WTC11 (cell line): Measurements from ENCODE around the gene DMWD. TPM values are rescaled to one million over a fixed set of nuclear protein-coding genes. Genes with fewer than 3 reads are reported as not detected.

Experiments
- ATAC-seq: fragments of 200-7000 bp; cut with Tn5 transposase; 2 replicates; pipeline ENCODE4 v1.10.0; 2021; ENCODE audit warnings: mild to moderate bottlenecking, moderate library complexity
- CTCF ChIA-PET: fragments of 300-600 bp; sonication (Branson Sonifier 250); formaldehyde crosslinking; loops from one replicate; lab custom pipeline; 2021; ENCODE audit warnings: antibody characterized with exemption; lab: Charles Lee
- POLR2A ChIA-PET: fragments of 350-600 bp; sonication (Branson Sonifier 250); formaldehyde crosslinking; loops from one replicate; lab custom pipeline; 2021; ENCODE audit warnings: antibody characterized with exemption; lab: Charles Lee
- DNase-seq: peaks from one replicate; pipeline ENCODE4 v3.0.0; 2021; ENCODE audit warnings: low spot score
- H3K27ac Mint-ChIP-seq: 2 replicates; pipeline ENCODE4 v1.8.0; 2021; ENCODE audit warnings: mixed read lengths
- H3K27me3 Mint-ChIP-seq: 2 replicates; pipeline ENCODE4 v1.8.0; 2021; ENCODE audit warnings: low read depth, mild to moderate bottlenecking, moderate library complexity, mixed read lengths
- H3K36me3 Mint-ChIP-seq: 2 replicates; pipeline ENCODE4 v1.8.0; 2021; ENCODE audit warnings: mixed read lengths
- H3K4me1 Mint-ChIP-seq: 2 replicates; pipeline ENCODE4 v1.8.0; 2022; ENCODE audit warnings: mixed read lengths
- H3K4me3 Mint-ChIP-seq: 2 replicates; pipeline ENCODE4 v1.8.0; 2021; ENCODE audit warnings: mild to moderate bottlenecking, moderate library complexity, mixed read lengths
- H3K9me3 Mint-ChIP-seq: 2 replicates; pipeline ENCODE4 v1.8.0; 2021; ENCODE audit warnings: mixed read lengths
- CREM ChIP-seq: sonication (generic); formaldehyde crosslinking; IDR thresholded peaks from 2 replicates; pipeline ENCODE4 v1.8.1; 2022; ENCODE audit warnings: mild to moderate bottlenecking, missing genetic modification reagents, moderate library complexity
- GABPB1 ChIP-seq: sonication (generic); formaldehyde crosslinking; IDR thresholded peaks from 2 replicates; pipeline ENCODE4 v1.8.1; 2023; ENCODE audit warnings: mild to moderate bottlenecking, missing genetic modification reagents
- GTF2I ChIP-seq: fragments of 250-450 bp; sonication (Bioruptor Pico); conservative IDR thresholded peaks from 2 replicates; pipeline ENCODE4 v1.4.0; 2021; ENCODE audit warnings: mild to moderate bottlenecking
- HMGA2 ChIP-seq: fragments of 250-450 bp; sonication (Bioruptor Pico); IDR thresholded peaks from 2 replicates; pipeline ENCODE4 v1.4.0; 2021; ENCODE audit warnings: mild to moderate bottlenecking, moderate library complexity
- IRF2 ChIP-seq: sonication (generic); formaldehyde crosslinking; IDR thresholded peaks from 2 replicates; pipeline ENCODE4 v1.8.0; 2022; ENCODE audit warnings: low read depth, missing genetic modification reagents, borderline replicate concordance
- KAT7 ChIP-seq: sonication (generic); formaldehyde crosslinking; IDR thresholded peaks from 2 replicates; pipeline ENCODE4 v1.8.1; 2023; ENCODE audit warnings: missing genetic modification reagents, mild to moderate bottlenecking, borderline replicate concordance
- NFE2L1 ChIP-seq: sonication (generic); formaldehyde crosslinking; IDR thresholded peaks from 2 replicates; pipeline ENCODE4 v1.8.1; 2023; ENCODE audit warnings: missing genetic modification reagents
- NR1H2 ChIP-seq: sonication (generic); formaldehyde crosslinking; IDR thresholded peaks from 2 replicates; pipeline ENCODE4 v1.9.0; 2021; ENCODE audit warnings: mild to moderate bottlenecking, moderate library complexity, missing genetic modification reagents
- RELA ChIP-seq: sonication (generic); formaldehyde crosslinking; IDR thresholded peaks from 2 replicates; pipeline ENCODE4 v1.8.1; 2022; ENCODE audit warnings: missing genetic modification reagents, mild to moderate bottlenecking, borderline replicate concordance
- SP1 ChIP-seq: sonication (generic); formaldehyde crosslinking; conservative IDR thresholded peaks from 2 replicates; pipeline ENCODE4 v1.8.1; 2022; ENCODE audit warnings: missing genetic modification reagents
- STAT6 ChIP-seq: sonication (generic); formaldehyde crosslinking; conservative IDR thresholded peaks from 2 replicates; pipeline ENCODE4 v1.8.1; 2023; ENCODE audit warnings: mild to moderate bottlenecking, low read depth, missing genetic modification reagents, moderate library complexity
- TCF7 ChIP-seq: sonication (generic); formaldehyde crosslinking; IDR thresholded peaks from 2 replicates; pipeline ENCODE4 v1.8.0; 2022; ENCODE audit warnings: mild to moderate bottlenecking, low read depth, missing genetic modification reagents, moderate library complexity
- TEAD1 ChIP-seq: sonication (generic); formaldehyde crosslinking; IDR thresholded peaks from 2 replicates; pipeline ENCODE4 v1.8.0; 2022; ENCODE audit warnings: mild to moderate bottlenecking, missing genetic modification reagents
- ZBTB21 ChIP-seq: sonication (generic); formaldehyde crosslinking; IDR thresholded peaks from 2 replicates; pipeline ENCODE4 v1.8.1; 2023; ENCODE audit warnings: mild to moderate bottlenecking, missing genetic modification reagents, borderline replicate concordance
- ZNF219 ChIP-seq: sonication (generic); formaldehyde crosslinking; IDR thresholded peaks from 2 replicates; pipeline ENCODE4 v1.8.0; 2023; ENCODE audit warnings: missing genetic modification reagents, mild to moderate bottlenecking, borderline replicate concordance
- ZNF232 ChIP-seq: sonication (generic); formaldehyde crosslinking; IDR thresholded peaks from 2 replicates; pipeline ENCODE4 v1.8.0; 2022; ENCODE audit warnings: mild to moderate bottlenecking, missing genetic modification reagents
- ZNF416 ChIP-seq: fragments of 250-450 bp; sonication (Bioruptor Pico); IDR thresholded peaks from 2 replicates; pipeline ENCODE4 v1.9.0; 2021; ENCODE audit warnings: mild to moderate bottlenecking, inconsistent platforms
- total RNA-seq: library from RNA; stranded (reverse); gene quantifications from 3 replicates; pipeline ENCODE4 v1.2.3, GENCODE V29; 2021
- TF ChIP-seq, protein P1 (sequence below): sonication (generic); formaldehyde crosslinking; IDR thresholded peaks from 2 replicates; pipeline ENCODE4 v1.8.1; 2023; ENCODE audit warnings: mild to moderate bottlenecking, missing genetic modification reagents, borderline replicate concordance
- TF ChIP-seq, protein P2 (sequence below): sonication (generic); formaldehyde crosslinking; IDR thresholded peaks from 2 replicates; pipeline ENCODE4 v1.8.1; 2023; ENCODE audit warnings: mild to moderate bottlenecking, missing genetic modification reagents
- TF ChIP-seq, protein P3 (sequence below): sonication (generic); formaldehyde crosslinking; IDR thresholded peaks from 2 replicates; pipeline ENCODE4 v1.8.1; 2023; ENCODE audit warnings: mild to moderate bottlenecking, missing genetic modification reagents, moderate library complexity

Gene DMWD
- total RNA-seq, 1 experiment from 2014 or later: 60.7 TPM

DNA sequence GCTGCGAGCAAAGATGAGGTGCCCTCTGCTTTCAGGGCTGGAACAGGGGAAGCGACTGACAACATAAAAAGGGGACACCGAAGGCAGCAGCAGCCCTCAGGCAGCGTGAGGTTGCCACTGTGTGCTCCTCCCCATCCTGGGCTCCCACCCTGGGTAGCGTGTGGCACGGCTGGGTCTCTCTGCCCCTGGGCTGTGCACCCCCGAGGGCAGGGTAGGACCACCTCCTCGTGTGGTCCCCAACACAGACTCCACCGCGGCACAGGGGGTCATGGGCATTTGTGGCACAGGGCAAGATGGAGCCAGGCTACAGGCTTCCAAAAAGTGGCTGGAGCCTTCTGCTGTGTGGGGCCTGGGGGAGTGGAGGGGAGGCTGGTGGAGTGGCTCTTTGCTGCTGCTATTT is 28.9 kb upstream of the DMWD start:
- POLR2A ChIA-PET: no interaction called here
- peak overlapping the region; percentile 28; the same call in 1 of the 2 replicates for H3K27ac Mint-ChIP-seq

DNA sequence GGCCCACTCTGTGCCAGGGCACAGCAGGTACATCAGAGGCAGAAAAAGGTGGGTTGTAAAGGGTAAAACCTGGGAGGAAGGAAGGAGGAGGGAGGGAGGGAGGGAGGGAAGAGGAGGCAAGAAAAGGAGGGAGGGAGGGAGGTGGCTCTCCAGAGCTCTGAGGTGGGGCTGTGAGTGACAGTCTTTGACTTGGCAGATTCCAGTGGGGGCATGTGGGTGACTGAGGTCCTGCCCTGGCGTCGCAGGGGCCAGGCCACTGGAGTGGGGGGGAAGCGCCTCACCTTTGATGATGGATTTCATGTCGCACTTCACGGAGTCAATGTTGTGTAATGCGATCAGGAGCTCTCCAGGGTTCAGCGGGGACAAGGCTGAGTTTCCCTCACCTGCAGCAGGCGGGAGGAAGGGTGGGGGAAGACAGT is 28.5 kb upstream of the DMWD start:
- ChIA-PET CTCF (interaction anchor here (0.6 to 1.4 kb wide), 5 partner anchors 22 to 81 kb away, joined by 3 to 6 read pairs (median 4); partner anchors contain the start of genes FOXA3 and MYPOP), POLR2A (interaction anchor here (1.1 kb wide), 1 partner anchor 50 kb away, joined by 3 read pairs; no protein-coding TSS in a partner anchor)
- TF ChIP-seq ZNF219 (no peak), TCF7 (CRISPR knock-in tag) (no peak), NR1H2 (no peak), ZBTB21 (CRISPR knock-in tag) (no peak), STAT6 (CRISPR knock-in tag) (no peak), KAT7 (no peak), GABPB1 (CRISPR knock-in tag) (no peak), SP1 (CRISPR knock-in tag) (no peak), NFE2L1 (CRISPR knock-in tag) (no peak), HMGA2 (CRISPR knock-in tag) (no peak), TEAD1 (CRISPR knock-in tag) (no peak), IRF2 (CRISPR knock-in tag) (no peak), ZNF416 (CRISPR knock-in tag) (no peak), RELA (CRISPR knock-in tag) (no peak), ZNF232 (CRISPR knock-in tag) (no peak)
- TF ChIP-seq, protein P1, sequence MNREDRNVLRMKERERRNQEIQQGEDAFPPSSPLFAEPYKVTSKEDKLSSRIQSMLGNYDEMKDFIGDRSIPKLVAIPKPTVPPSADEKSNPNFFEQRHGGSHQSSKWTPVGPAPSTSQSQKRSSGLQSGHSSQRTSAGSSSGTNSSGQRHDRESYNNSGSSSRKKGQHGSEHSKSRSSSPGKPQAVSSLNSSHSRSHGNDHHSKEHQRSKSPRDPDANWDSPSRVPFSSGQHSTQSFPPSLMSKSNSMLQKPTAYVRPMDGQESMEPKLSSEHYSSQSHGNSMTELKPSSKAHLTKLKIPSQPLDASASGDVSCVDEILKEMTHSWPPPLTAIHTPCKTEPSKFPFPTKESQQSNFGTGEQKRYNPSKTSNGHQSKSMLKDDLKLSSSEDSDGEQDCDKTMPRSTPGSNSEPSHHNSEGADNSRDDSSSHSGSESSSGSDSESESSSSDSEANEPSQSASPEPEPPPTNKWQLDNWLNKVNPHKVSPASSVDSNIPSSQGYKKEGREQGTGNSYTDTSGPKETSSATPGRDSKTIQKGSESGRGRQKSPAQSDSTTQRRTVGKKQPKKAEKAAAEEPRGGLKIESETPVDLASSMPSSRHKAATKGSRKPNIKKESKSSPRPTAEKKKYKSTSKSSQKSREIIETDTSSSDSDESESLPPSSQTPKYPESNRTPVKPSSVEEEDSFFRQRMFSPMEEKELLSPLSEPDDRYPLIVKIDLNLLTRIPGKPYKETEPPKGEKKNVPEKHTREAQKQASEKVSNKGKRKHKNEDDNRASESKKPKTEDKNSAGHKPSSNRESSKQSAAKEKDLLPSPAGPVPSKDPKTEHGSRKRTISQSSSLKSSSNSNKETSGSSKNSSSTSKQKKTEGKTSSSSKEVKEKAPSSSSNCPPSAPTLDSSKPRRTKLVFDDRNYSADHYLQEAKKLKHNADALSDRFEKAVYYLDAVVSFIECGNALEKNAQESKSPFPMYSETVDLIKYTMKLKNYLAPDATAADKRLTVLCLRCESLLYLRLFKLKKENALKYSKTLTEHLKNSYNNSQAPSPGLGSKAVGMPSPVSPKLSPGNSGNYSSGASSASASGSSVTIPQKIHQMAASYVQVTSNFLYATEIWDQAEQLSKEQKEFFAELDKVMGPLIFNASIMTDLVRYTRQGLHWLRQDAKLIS (CRISPR knock-in tag): no peak
- ATAC-seq: no peak
- H3K27ac Mint-ChIP-seq: peak overlapping the region; percentile 28; the same call in 1 of the 2 replicates
- H3K27me3 Mint-ChIP-seq: no peaks in the 10 kb centered on the region
- no peak for DNase-seq
- H3K4me3 Mint-ChIP-seq: no peak overlapping the region
- H3K9me3 Mint-ChIP-seq: no peaks in the 10 kb centered on the region
- H3K36me3 Mint-ChIP-seq: peaks cover 40% of the 10 kb centered on the region
- peaks cover 25% of the 10 kb centered on the region for H3K4me1 Mint-ChIP-seq

More for the DNA sequence above, 28.9 kb upstream of the DMWD start:
- Mint-ChIP-seq H3K27me3 (no peaks in the 10 kb centered on the region), H3K4me3 (no peak overlapping the region), H3K4me1 (peaks cover 25% of the 10 kb centered on the region), H3K36me3 (peaks cover 45% of the 10 kb centered on the region), H3K9me3 (no peaks in the 10 kb centered on the region)
- no peak for ATAC-seq
- DNase-seq: no peak
- TF ChIP-seq, protein P2, sequence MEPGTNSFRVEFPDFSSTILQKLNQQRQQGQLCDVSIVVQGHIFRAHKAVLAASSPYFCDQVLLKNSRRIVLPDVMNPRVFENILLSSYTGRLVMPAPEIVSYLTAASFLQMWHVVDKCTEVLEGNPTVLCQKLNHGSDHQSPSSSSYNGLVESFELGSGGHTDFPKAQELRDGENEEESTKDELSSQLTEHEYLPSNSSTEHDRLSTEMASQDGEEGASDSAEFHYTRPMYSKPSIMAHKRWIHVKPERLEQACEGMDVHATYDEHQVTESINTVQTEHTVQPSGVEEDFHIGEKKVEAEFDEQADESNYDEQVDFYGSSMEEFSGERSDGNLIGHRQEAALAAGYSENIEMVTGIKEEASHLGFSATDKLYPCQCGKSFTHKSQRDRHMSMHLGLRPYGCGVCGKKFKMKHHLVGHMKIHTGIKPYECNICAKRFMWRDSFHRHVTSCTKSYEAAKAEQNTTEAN: no peak
- TF ChIP-seq, protein P3, sequence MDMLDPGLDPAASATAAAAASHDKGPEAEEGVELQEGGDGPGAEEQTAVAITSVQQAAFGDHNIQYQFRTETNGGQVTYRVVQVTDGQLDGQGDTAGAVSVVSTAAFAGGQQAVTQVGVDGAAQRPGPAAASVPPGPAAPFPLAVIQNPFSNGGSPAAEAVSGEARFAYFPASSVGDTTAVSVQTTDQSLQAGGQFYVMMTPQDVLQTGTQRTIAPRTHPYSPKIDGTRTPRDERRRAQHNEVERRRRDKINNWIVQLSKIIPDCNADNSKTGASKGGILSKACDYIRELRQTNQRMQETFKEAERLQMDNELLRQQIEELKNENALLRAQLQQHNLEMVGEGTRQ (CRISPR knock-in tag): no peak
- TF ChIP-seq TEAD1 (CRISPR knock-in tag) (no peak), CREM (no peak), GTF2I (no peak)
- TF ChIP-seq, protein P1 (CRISPR knock-in tag): no peak
- CTCF ChIA-PET: interaction anchor here (1.3 kb wide), 1 partner anchor 43 kb away, joined by 4 read pairs; the partner anchor contains the start of gene FOXA3
